WTC11 (cell line): ENCODE results near the gene SORCS2. TPM values are rescaled to one million over a fixed set of nuclear protein-coding genes. Genes with fewer than 3 reads are reported as not detected.

Experiments
- ATAC-seq: fragments of 200-7000 bp; cut with Tn5 transposase; 2 replicates; pipeline ENCODE4 v1.10.0; 2021; ENCODE audit warnings: mild to moderate bottlenecking, moderate library complexity
- CTCF ChIA-PET: fragments of 300-600 bp; sonication (Branson Sonifier 250); formaldehyde crosslinking; loops from one replicate; lab custom pipeline; 2021; ENCODE audit warnings: antibody characterized with exemption; lab: Charles Lee
- POLR2A ChIA-PET: fragments of 350-600 bp; sonication (Branson Sonifier 250); formaldehyde crosslinking; loops from one replicate; lab custom pipeline; 2021; ENCODE audit warnings: antibody characterized with exemption; lab: Charles Lee
- DNase-seq: peaks from one replicate; pipeline ENCODE4 v3.0.0; 2021; ENCODE audit warnings: low spot score
- H3K27ac Mint-ChIP-seq: 2 replicates; pipeline ENCODE4 v1.8.0; 2021; ENCODE audit warnings: mixed read lengths
- H3K27me3 Mint-ChIP-seq: 2 replicates; pipeline ENCODE4 v1.8.0; 2021; ENCODE audit warnings: low read depth, mild to moderate bottlenecking, moderate library complexity, mixed read lengths
- H3K36me3 Mint-ChIP-seq: 2 replicates; pipeline ENCODE4 v1.8.0; 2021; ENCODE audit warnings: mixed read lengths
- H3K4me1 Mint-ChIP-seq: 2 replicates; pipeline ENCODE4 v1.8.0; 2022; ENCODE audit warnings: mixed read lengths
- H3K4me3 Mint-ChIP-seq: 2 replicates; pipeline ENCODE4 v1.8.0; 2021; ENCODE audit warnings: mild to moderate bottlenecking, moderate library complexity, mixed read lengths
- H3K9me3 Mint-ChIP-seq: 2 replicates; pipeline ENCODE4 v1.8.0; 2021; ENCODE audit warnings: mixed read lengths
- CTCF ChIP-seq: fragments of 200-600 bp; IDR thresholded peaks from 2 replicates; pipeline ENCODE4 v1.8.0; 2022; ENCODE audit warnings: antibody characterized with exemption
- ERG ChIP-seq: fragments of 250-450 bp; sonication (Bioruptor Pico); IDR thresholded peaks from 2 replicates; pipeline ENCODE4 v1.8.0; 2021; ENCODE audit warnings: mild to moderate bottlenecking
- FOXJ3 ChIP-seq: sonication (generic); formaldehyde crosslinking; IDR thresholded peaks from 2 replicates; pipeline ENCODE4 v1.9.0; 2021; ENCODE audit warnings: missing genetic modification reagents, mild to moderate bottlenecking, borderline replicate concordance
- FOXK1 ChIP-seq: sonication (generic); formaldehyde crosslinking; IDR thresholded peaks from 2 replicates; pipeline ENCODE4 v1.8.0; 2022; ENCODE audit warnings: mild to moderate bottlenecking, moderate library complexity, missing genetic modification reagents
- GABPB1 ChIP-seq: sonication (generic); formaldehyde crosslinking; IDR thresholded peaks from 2 replicates; pipeline ENCODE4 v1.8.1; 2023; ENCODE audit warnings: mild to moderate bottlenecking, missing genetic modification reagents
- IRF2 ChIP-seq: sonication (generic); formaldehyde crosslinking; IDR thresholded peaks from 2 replicates; pipeline ENCODE4 v1.8.0; 2022; ENCODE audit warnings: low read depth, missing genetic modification reagents, borderline replicate concordance
- JUN ChIP-seq: sonication (generic); formaldehyde crosslinking; IDR thresholded peaks from 2 replicates; pipeline ENCODE4 v1.8.0; 2023; ENCODE audit warnings: mild to moderate bottlenecking, missing genetic modification reagents
- MAX ChIP-seq: sonication (generic); formaldehyde crosslinking; IDR thresholded peaks from 2 replicates; pipeline ENCODE4 v1.8.0; 2022; ENCODE audit warnings: mild to moderate bottlenecking, missing genetic modification reagents
- NFATC4 ChIP-seq: fragments of 250-450 bp; sonication (Bioruptor Pico); IDR thresholded peaks from 2 replicates; pipeline ENCODE4 v1.9.0; 2021; ENCODE audit warnings: mild to moderate bottlenecking
- OVOL2 ChIP-seq: fragments of 250-450 bp; sonication (Bioruptor Pico); IDR thresholded peaks from 2 replicates; pipeline ENCODE4 v1.9.0; 2021; ENCODE audit warnings: mild to moderate bottlenecking, borderline replicate concordance
- RORB ChIP-seq: fragments of 250-450 bp; sonication (Bioruptor Pico); IDR thresholded peaks from 2 replicates; pipeline ENCODE4 v1.9.0; 2021; ENCODE audit warnings: mild to moderate bottlenecking
- SMAD3 ChIP-seq: sonication (generic); formaldehyde crosslinking; IDR thresholded peaks from 2 replicates; pipeline ENCODE4 v1.8.0; 2022; ENCODE audit warnings: missing genetic modification reagents, mild to moderate bottlenecking, borderline replicate concordance
- TEAD1 ChIP-seq: sonication (generic); formaldehyde crosslinking; IDR thresholded peaks from 2 replicates; pipeline ENCODE4 v1.8.0; 2022; ENCODE audit warnings: mild to moderate bottlenecking, missing genetic modification reagents
- ZBTB21 ChIP-seq: sonication (generic); formaldehyde crosslinking; IDR thresholded peaks from 2 replicates; pipeline ENCODE4 v1.8.1; 2023; ENCODE audit warnings: mild to moderate bottlenecking, missing genetic modification reagents, borderline replicate concordance
- ZNF138 ChIP-seq: sonication (generic); formaldehyde crosslinking; conservative IDR thresholded peaks from 2 replicates; pipeline ENCODE4 v1.8.1; 2022; ENCODE audit warnings: mild to moderate bottlenecking, moderate library complexity, missing genetic modification reagents
- ZNF396 ChIP-seq: fragments of 250-450 bp; sonication (Bioruptor Pico); IDR thresholded peaks from 2 replicates; pipeline ENCODE4 v1.8.0; 2021; ENCODE audit warnings: mild to moderate bottlenecking, moderate library complexity, borderline replicate concordance
- ZSCAN18 ChIP-seq: fragments of 250-450 bp; sonication (Bioruptor Pico); IDR thresholded peaks from 2 replicates; pipeline ENCODE4 v2.1.2; 2022; ENCODE audit warnings: mild to moderate bottlenecking, moderate library complexity
- total RNA-seq: library from RNA; stranded (reverse); gene quantifications from 3 replicates; pipeline ENCODE4 v1.2.3, GENCODE V29; 2021

Gene SORCS2
- total RNA-seq, 1 experiment from 2014 or later, result 6.6 TPM

- Mint-ChIP-seq H3K9me3 (no peaks in the 10 kb centered on the region; the same call in 1 of the 2 replicates), H3K27ac (no peak overlapping the region), H3K27me3 (no peaks in the 10 kb centered on the region), H3K4me3 (no peak overlapping the region), H3K4me1 (peaks cover 6% of the 10 kb centered on the region), H3K36me3 (no peaks in the 10 kb centered on the region)
- DNase-seq (no peak), ATAC-seq (no peak)
- POLR2A ChIA-PET, result no interaction called here
- CTCF ChIA-PET, result interaction anchor here (1.0 kb wide), 1 partner anchor 166 kb away, joined by 3 read pairs; no protein-coding TSS in a partner anchor
- TF ChIP-seq RORB (CRISPR knock-in tag) (no peak), FOXK1 (CRISPR knock-in tag) (no peak), IRF2 (no peak), TEAD1 (CRISPR knock-in tag) (no peak), SMAD3 (CRISPR knock-in tag) (no peak), OVOL2 (CRISPR knock-in tag) (no peak), JUN (CRISPR knock-in tag) (no peak), ZNF396 (CRISPR knock-in tag) (no peak), MAX (CRISPR knock-in tag) (no peak), CTCF (no peak), ERG (CRISPR knock-in tag) (no peak)
Measured at GRCh38 chr4:7267829-7268228, 75.5 kb downstream of the SORCS2 start.

- no peak for DNase-seq
- ChIA-PET CTCF (interaction anchor here (1.3 kb wide), 1 partner anchor 67 kb away, joined by 3 read pairs; no protein-coding TSS in a partner anchor), POLR2A (no interaction called here)
Measured at GRCh38 chr4:7268941-7269340, 76.6 kb downstream of the SORCS2 start.

GRCh38 chr4:7270121-7270520 is 77.8 kb downstream of the SORCS2 start:
- ChIA-PET CTCF (no interaction called here), POLR2A (no interaction called here)
- H3K27me3 Mint-ChIP-seq, result no peaks in the 10 kb centered on the region; the same call in 1 of the 2 replicates
- no peak overlapping the region for H3K27ac Mint-ChIP-seq
- ATAC-seq, result no peak
- no peak overlapping the region for H3K4me3 Mint-ChIP-seq
- no peak for TF ChIP-seq ZBTB21 (CRISPR knock-in tag)
- TF ChIP-seq GABPB1 (CRISPR knock-in tag), result no peak
- no peak for TF ChIP-seq ZSCAN18 (CRISPR knock-in tag)
- peaks cover 6% of the 10 kb centered on the region for H3K4me1 Mint-ChIP-seq
- no peak for DNase-seq
- no peaks in the 10 kb centered on the region; the same call in 1 of the 2 replicates for H3K9me3 Mint-ChIP-seq
- no peaks in the 10 kb centered on the region for H3K36me3 Mint-ChIP-seq

More at GRCh38 chr4:7268941-7269340, 76.6 kb downstream of the SORCS2 start:
- no peaks in the 10 kb centered on the region; the same call in 1 of the 2 replicates for H3K27me3 Mint-ChIP-seq
- no peaks in the 10 kb centered on the region; the same call in 1 of the 2 replicates for H3K9me3 Mint-ChIP-seq
- no peak overlapping the region for H3K27ac Mint-ChIP-seq
- H3K4me1 Mint-ChIP-seq, result peaks cover 6% of the 10 kb centered on the region
- TF ChIP-seq ZNF138 (CRISPR knock-in tag) (no peak), NFATC4 (no peak), FOXJ3 (CRISPR knock-in tag) (no peak)
- no peak overlapping the region for H3K4me3 Mint-ChIP-seq
- H3K36me3 Mint-ChIP-seq, result no peaks in the 10 kb centered on the region
- no peak for ATAC-seq
